Neural cell (in vitro differentiated cells): ENCODE data around the gene ADGRE2. TPM values are rescaled to one million over a fixed set of nuclear protein-coding genes. Genes with fewer than 3 reads are reported as not detected.

Experiments used
- H2AFZ ChIP-seq: fragments of 200-600, 300-800 bp; sonication (generic), shearing (Covaris generic); 2 replicates; pipeline ENCODE4 v1.6.0; 2014; ENCODE audit warnings: low read depth, mild to moderate bottlenecking, antibody characterized with exemption, low read length, moderate library complexity
- H3F3A ChIP-seq: fragments of 200-600 bp; shearing (Covaris generic); 2 replicates; pipeline ENCODE4 v1.6.1; 2016; ENCODE audit warnings: mild to moderate bottlenecking, moderate library complexity, mixed read lengths, antibody characterized with exemption, low read length; ENCODE audit not compliant: insufficient read depth, poor library complexity, severe bottlenecking
- H3K27ac ChIP-seq: fragments of 200-600, 300-800 bp; sonication (generic), shearing (Covaris generic); 2 replicates; pipeline ENCODE4 v1.5.1; 2014; ENCODE audit warnings: mild to moderate bottlenecking, low read length, moderate library complexity
- H3K27me3 ChIP-seq: fragments of 300-800, 200-600 bp; sonication (generic), shearing (Covaris generic); 2 replicates; pipeline ENCODE4 v1.6.0; 2014; ENCODE audit warnings: mild to moderate bottlenecking, low read depth, low read length, moderate library complexity; ENCODE audit not compliant: insufficient read depth
- H3K36me3 ChIP-seq: fragments of 300-800, 200-600 bp; sonication (generic), shearing (Covaris generic); 2 replicates; pipeline ENCODE4 v1.5.1; 2014; ENCODE audit warnings: mild to moderate bottlenecking, antibody characterized with exemption, low read length, moderate library complexity; ENCODE audit not compliant: insufficient read depth
- H3K4me2 ChIP-seq: fragments of 300-800, 200-600 bp; sonication (generic), shearing (Covaris generic); 2 replicates; pipeline ENCODE4 v1.6.0; 2014; ENCODE audit warnings: mild to moderate bottlenecking, low read length
- H3K4me3 ChIP-seq: fragments of 300-800, 200-600 bp; sonication (generic), shearing (Covaris generic); 2 replicates; pipeline ENCODE4 v1.5.1; 2014; ENCODE audit warnings: mild to moderate bottlenecking, low read length, moderate library complexity
- H3K79me2 ChIP-seq: fragments of 200-600 bp; shearing (Covaris generic); replicated peaks from 2 replicates; pipeline ENCODE4 v1.6.0; 2014; ENCODE audit warnings: mild to moderate bottlenecking, low read length, moderate library complexity; ENCODE audit not compliant: insufficient read depth
- H3K9ac ChIP-seq: fragments of 300-800, 200-600 bp; sonication (generic), shearing (Covaris generic); 2 replicates; pipeline ENCODE4 v1.6.1; 2016; ENCODE audit warnings: mild to moderate bottlenecking, low read length, mixed read lengths
- H3K9me2 ChIP-seq: fragments of 200-600 bp; shearing (Covaris generic); 2 replicates; pipeline ENCODE4 v1.6.1; 2016; ENCODE audit warnings: mild to moderate bottlenecking, low read length, mixed read lengths; ENCODE audit not compliant: insufficient read depth
- H3K9me3 ChIP-seq: fragments of 200-600, 300-800 bp; sonication (generic), shearing (Covaris generic); 2 replicates; pipeline ENCODE4 v1.6.1; 2016; ENCODE audit warnings: mild to moderate bottlenecking, mixed run types, low read length, moderate library complexity, mixed read lengths
- H4K20me1 ChIP-seq: fragments of 200-600 bp; shearing (Covaris generic); 2 replicates; pipeline ENCODE4 v1.6.1; 2016; ENCODE audit warnings: mild to moderate bottlenecking, mixed run types; ENCODE audit not compliant: insufficient read depth
- EP300 ChIP-seq: fragments of 450-650 bp; conservative IDR thresholded peaks from 2 replicates; pipeline ENCODE4 v1.6.1; 2014; ENCODE audit warnings: antibody characterized with exemption, mild to moderate bottlenecking, moderate library complexity; ENCODE audit not compliant: poor library complexity, severe bottlenecking
- EZH2 ChIP-seq: fragments of 200-600, 300-800 bp; shearing (Covaris generic), sonication (generic); IDR thresholded peaks from 2 replicates; pipeline ENCODE4 v1.6.1; 2014; ENCODE audit warnings: antibody characterized with exemption, low read length, borderline replicate concordance, mild to moderate bottlenecking; ENCODE audit not compliant: insufficient read depth, poor library complexity, severe bottlenecking
- MXI1 ChIP-seq: fragments of 450-650 bp; conservative IDR thresholded peaks from 2 replicates; pipeline ENCODE4 v1.6.1; 2014; ENCODE audit warnings: antibody characterized with exemption, mild to moderate bottlenecking; ENCODE audit not compliant: poor library complexity, severe bottlenecking
- POLR2AphosphoS5 ChIP-seq: IDR thresholded peaks from 2 replicates; pipeline ENCODE4 v1.6.1; 2012
- RAD21 ChIP-seq: fragments of 450-650 bp; conservative IDR thresholded peaks from 2 replicates; pipeline ENCODE4 v1.6.1; 2014; ENCODE audit warnings: antibody characterized with exemption, mild to moderate bottlenecking, moderate library complexity
- SMC3 ChIP-seq: fragments of 450-650 bp; conservative IDR thresholded peaks from 2 replicates; pipeline ENCODE4 v1.6.1; 2014; ENCODE audit warnings: antibody characterized with exemption, mild to moderate bottlenecking, moderate library complexity; ENCODE audit not compliant: poor library complexity
- TAF1 ChIP-seq: IDR thresholded peaks from 2 replicates; pipeline ENCODE4 v1.6.1; 2012; ENCODE audit warnings: low read depth
- polyA plus RNA-seq: library from polyadenylated mRNA; depleted of rRNA; stranded (reverse); fragments of >200 nt; gene quantifications from 2 replicates; pipeline ENCODE4 v1.2.3, GENCODE V29; 2014
- TF ChIP-seq, protein P1 (sequence below): fragments of 450-650 bp; IDR thresholded peaks from 2 replicates; pipeline ENCODE4 v1.5.1; 2014; ENCODE audit warnings: antibody characterized with exemption, mild to moderate bottlenecking, moderate library complexity; ENCODE audit not compliant: poor library complexity, severe bottlenecking
- TF ChIP-seq, protein P2 (sequence below): IDR thresholded peaks from 2 replicates; pipeline ENCODE4 v1.6.1; 2012; ENCODE audit warnings: borderline replicate concordance

ADGRE2 gene
- polyA plus RNA-seq, 1 donor from 2014 or later = not detected

DNA sequence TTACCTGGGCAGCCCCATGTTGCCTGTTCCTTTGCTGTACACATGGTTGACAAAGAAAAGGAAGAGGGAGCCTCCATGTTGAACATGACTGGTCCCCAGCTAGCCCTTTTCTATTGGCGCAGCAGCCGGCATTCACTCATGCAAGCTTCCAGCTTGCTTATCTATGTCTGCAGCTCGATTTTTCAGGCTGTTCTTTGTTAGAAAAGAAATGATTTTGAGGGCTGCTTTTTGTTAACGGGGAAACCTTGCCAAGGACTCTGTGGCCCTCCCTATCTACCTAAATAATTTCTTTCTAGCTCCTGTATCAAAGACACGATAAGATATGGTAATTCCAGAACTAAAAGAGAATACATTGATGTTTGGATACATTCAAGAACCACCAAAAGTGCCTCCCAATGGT is 20.4 kb upstream of the ADGRE2 start:
- Histone ChIP-seq H4K20me1 (no peaks in the 10 kb centered on the region), H3K27me3 (no peaks in the 10 kb centered on the region), H3K9me3 (no peaks in the 10 kb centered on the region), H3K36me3 (no peaks in the 10 kb centered on the region), H3K4me3 (no peak overlapping the region), H2AFZ (no peak overlapping the region), H3F3A (no peaks in the 10 kb centered on the region), H3K4me2 (no peak overlapping the region), H3K79me2 (no peaks in the 10 kb centered on the region), H3K9me2 (no peaks in the 10 kb centered on the region), H3K9ac (no peak overlapping the region), H3K27ac (no peak overlapping the region)
- TF ChIP-seq SMC3 = no peak
- TF ChIP-seq RAD21 = no peak
- TF ChIP-seq POLR2AphosphoS5 = no peak
- no peak for TF ChIP-seq EZH2
- no peak for TF ChIP-seq TAF1
- TF ChIP-seq EP300 = no peak
- TF ChIP-seq, protein P1, sequence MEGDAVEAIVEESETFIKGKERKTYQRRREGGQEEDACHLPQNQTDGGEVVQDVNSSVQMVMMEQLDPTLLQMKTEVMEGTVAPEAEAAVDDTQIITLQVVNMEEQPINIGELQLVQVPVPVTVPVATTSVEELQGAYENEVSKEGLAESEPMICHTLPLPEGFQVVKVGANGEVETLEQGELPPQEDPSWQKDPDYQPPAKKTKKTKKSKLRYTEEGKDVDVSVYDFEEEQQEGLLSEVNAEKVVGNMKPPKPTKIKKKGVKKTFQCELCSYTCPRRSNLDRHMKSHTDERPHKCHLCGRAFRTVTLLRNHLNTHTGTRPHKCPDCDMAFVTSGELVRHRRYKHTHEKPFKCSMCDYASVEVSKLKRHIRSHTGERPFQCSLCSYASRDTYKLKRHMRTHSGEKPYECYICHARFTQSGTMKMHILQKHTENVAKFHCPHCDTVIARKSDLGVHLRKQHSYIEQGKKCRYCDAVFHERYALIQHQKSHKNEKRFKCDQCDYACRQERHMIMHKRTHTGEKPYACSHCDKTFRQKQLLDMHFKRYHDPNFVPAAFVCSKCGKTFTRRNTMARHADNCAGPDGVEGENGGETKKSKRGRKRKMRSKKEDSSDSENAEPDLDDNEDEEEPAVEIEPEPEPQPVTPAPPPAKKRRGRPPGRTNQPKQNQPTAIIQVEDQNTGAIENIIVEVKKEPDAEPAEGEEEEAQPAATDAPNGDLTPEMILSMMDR = no peak
- TF ChIP-seq, protein P2, sequence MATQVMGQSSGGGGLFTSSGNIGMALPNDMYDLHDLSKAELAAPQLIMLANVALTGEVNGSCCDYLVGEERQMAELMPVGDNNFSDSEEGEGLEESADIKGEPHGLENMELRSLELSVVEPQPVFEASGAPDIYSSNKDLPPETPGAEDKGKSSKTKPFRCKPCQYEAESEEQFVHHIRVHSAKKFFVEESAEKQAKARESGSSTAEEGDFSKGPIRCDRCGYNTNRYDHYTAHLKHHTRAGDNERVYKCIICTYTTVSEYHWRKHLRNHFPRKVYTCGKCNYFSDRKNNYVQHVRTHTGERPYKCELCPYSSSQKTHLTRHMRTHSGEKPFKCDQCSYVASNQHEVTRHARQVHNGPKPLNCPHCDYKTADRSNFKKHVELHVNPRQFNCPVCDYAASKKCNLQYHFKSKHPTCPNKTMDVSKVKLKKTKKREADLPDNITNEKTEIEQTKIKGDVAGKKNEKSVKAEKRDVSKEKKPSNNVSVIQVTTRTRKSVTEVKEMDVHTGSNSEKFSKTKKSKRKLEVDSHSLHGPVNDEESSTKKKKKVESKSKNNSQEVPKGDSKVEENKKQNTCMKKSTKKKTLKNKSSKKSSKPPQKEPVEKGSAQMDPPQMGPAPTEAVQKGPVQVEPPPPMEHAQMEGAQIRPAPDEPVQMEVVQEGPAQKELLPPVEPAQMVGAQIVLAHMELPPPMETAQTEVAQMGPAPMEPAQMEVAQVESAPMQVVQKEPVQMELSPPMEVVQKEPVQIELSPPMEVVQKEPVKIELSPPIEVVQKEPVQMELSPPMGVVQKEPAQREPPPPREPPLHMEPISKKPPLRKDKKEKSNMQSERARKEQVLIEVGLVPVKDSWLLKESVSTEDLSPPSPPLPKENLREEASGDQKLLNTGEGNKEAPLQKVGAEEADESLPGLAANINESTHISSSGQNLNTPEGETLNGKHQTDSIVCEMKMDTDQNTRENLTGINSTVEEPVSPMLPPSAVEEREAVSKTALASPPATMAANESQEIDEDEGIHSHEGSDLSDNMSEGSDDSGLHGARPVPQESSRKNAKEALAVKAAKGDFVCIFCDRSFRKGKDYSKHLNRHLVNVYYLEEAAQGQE = no peak
- TF ChIP-seq MXI1 = no peak

GRCh38 chr19:14796021-14796420 is 17.7 kb upstream of the ADGRE2 start:
- Histone ChIP-seq H3F3A (no peaks in the 10 kb centered on the region), H3K9ac (no peak overlapping the region), H3K36me3 (no peaks in the 10 kb centered on the region), H3K4me3 (no peak overlapping the region), H3K79me2 (no peaks in the 10 kb centered on the region), H3K4me2 (no peak overlapping the region), H3K9me3 (no peaks in the 10 kb centered on the region), H3K27ac (no peak overlapping the region), H3K9me2 (no peaks in the 10 kb centered on the region), H4K20me1 (no peaks in the 10 kb centered on the region), H2AFZ (no peak overlapping the region), H3K27me3 (no peaks in the 10 kb centered on the region)
- no peak for TF ChIP-seq EP300
- no peak for TF ChIP-seq RAD21
- TF ChIP-seq, protein P2 = no peak
- TF ChIP-seq TAF1 = no peak
- no peak for TF ChIP-seq SMC3
- no peak for TF ChIP-seq POLR2AphosphoS5
- no peak for TF ChIP-seq EZH2
- TF ChIP-seq MXI1 = no peak
- TF ChIP-seq, protein P1 = no peak
